ENCODE measurements around the gene ACAD8. TPM values are rescaled to one million over a fixed set of nuclear protein-coding genes. Genes with fewer than 3 reads are reported as not detected.

Gene ACAD8
- total RNA-seq, 1 donor from 2014 or later: 23.1 TPM

- no peak overlapping the region for H3K4me3 Mint-ChIP-seq
- POLR2A ChIA-PET: no interaction called here
- no peak for DNase-seq
- no peak for ATAC-seq (ENCODE audit: low read depth)
- H3K9me3 Mint-ChIP-seq: no peaks in the 10 kb centered on the region
- peaks cover 6% of the 10 kb centered on the region for H3K27me3 Mint-ChIP-seq
- no peak for TF ChIP-seq CTCF (IDR thresholded peaks at IDR 0.05)
- no peaks in the 10 kb centered on the region for H3K4me1 Mint-ChIP-seq
- H3K27ac Mint-ChIP-seq: no peak overlapping the region
- intact Hi-C loops (cut with micrococcal nuclease): no loop called here
- no peaks in the 10 kb centered on the region for H3K36me3 Mint-ChIP-seq (ENCODE audit: low read depth)
- CTCF ChIA-PET: no interaction called here
Measured at GRCh38 chr11:134293119-134294113, 40.0 kb downstream of the ACAD8 start.

- Mint-ChIP-seq H3K36me3 (ENCODE audit: low read depth) (no peaks in the 10 kb centered on the region), H3K4me1 (no peaks in the 10 kb centered on the region), H3K27ac (no peak overlapping the region), H3K9me3 (no peaks in the 10 kb centered on the region), H3K27me3 (peaks cover 6% of the 10 kb centered on the region), H3K4me3 (no peak overlapping the region)
- DNase-seq: no peak
- CTCF ChIA-PET: no interaction called here
- intact Hi-C loops (cut with micrococcal nuclease): no loop called here
- POLR2A ChIA-PET: no interaction called here
- TF ChIP-seq CTCF (IDR thresholded peaks at IDR 0.05): no peak
- no peak for ATAC-seq (ENCODE audit: low read depth)
Measured at GRCh38 chr11:134294664-134295063, 41.3 kb downstream of the ACAD8 start.

- Mint-ChIP-seq H3K27ac (no peak overlapping the region), H3K4me1 (no peaks in the 10 kb centered on the region), H3K4me3 (no peak overlapping the region), H3K36me3 (ENCODE audit: low read depth) (no peaks in the 10 kb centered on the region), H3K27me3 (peaks cover 11% of the 10 kb centered on the region), H3K9me3 (peaks cover 6% of the 10 kb centered on the region)
- POLR2A ChIA-PET: no interaction called here
- ATAC-seq (ENCODE audit: low read depth) (no peak), DNase-seq (no peak)
- CTCF ChIA-PET: no interaction called here
- intact Hi-C loops (cut with micrococcal nuclease): no loop called here
- TF ChIP-seq CTCF (IDR thresholded peaks at IDR 0.05): no peak
Measured at GRCh38 chr11:134312223-134312622, 58.9 kb downstream of the ACAD8 start.

- no peak for ATAC-seq (ENCODE audit: low read depth)
- CTCF ChIA-PET: no interaction called here
- no peak for DNase-seq
- peaks cover 13% of the 10 kb centered on the region for H3K27me3 Mint-ChIP-seq
- H3K4me3 Mint-ChIP-seq: no peak overlapping the region
- H3K27ac Mint-ChIP-seq: no peak overlapping the region
- intact Hi-C loops (cut with micrococcal nuclease): no loop called here
- no peak for TF ChIP-seq CTCF (IDR thresholded peaks at IDR 0.05)
- POLR2A ChIA-PET: no interaction called here
- no peaks in the 10 kb centered on the region for H3K4me1 Mint-ChIP-seq
- peaks cover under 1% of the 10 kb centered on the region for H3K36me3 Mint-ChIP-seq (ENCODE audit: low read depth)
- H3K9me3 Mint-ChIP-seq: peaks cover 11% of the 10 kb centered on the region
Measured at GRCh38 chr11:134312807-134313206, 59.4 kb downstream of the ACAD8 start.

- ATAC-seq (ENCODE audit: low read depth): no peak
- POLR2A ChIA-PET: no interaction called here
- no peak overlapping the region for H3K4me3 Mint-ChIP-seq
Measured at GRCh38 chr11:134313379-134313778, 60.0 kb downstream of the ACAD8 start.

More at GRCh38 chr11:134313379-134313778, 60.0 kb downstream of the ACAD8 start:
- Mint-ChIP-seq H3K9me3 (peaks cover 14% of the 10 kb centered on the region), H3K4me1 (no peaks in the 10 kb centered on the region), H3K36me3 (ENCODE audit: low read depth) (peaks cover 2% of the 10 kb centered on the region), H3K27ac (no peak overlapping the region), H3K27me3 (peaks cover 14% of the 10 kb centered on the region)
- CTCF ChIA-PET: no interaction called here
- no peak for TF ChIP-seq CTCF (IDR thresholded peaks at IDR 0.05)
- DNase-seq: no peak
- intact Hi-C loops (cut with micrococcal nuclease): no loop called here
